NB4 (cell line): ENCODE results near the gene CDH13.

Experiments
- POLR2A ChIP-seq: IDR thresholded peaks from 2 replicates; pipeline ENCODE4 v1.6.1; 2011; ENCODE audit warnings: mild to moderate bottlenecking; ENCODE audit not compliant: insufficient read length; ENCODE audit errors: extremely low read depth
- TF ChIP-seq, protein P1 (sequence below): IDR thresholded peaks from one replicate; pipeline ENCODE4 v1.5.1; 2012; ENCODE audit warnings: low read depth, low read length

DNA sequence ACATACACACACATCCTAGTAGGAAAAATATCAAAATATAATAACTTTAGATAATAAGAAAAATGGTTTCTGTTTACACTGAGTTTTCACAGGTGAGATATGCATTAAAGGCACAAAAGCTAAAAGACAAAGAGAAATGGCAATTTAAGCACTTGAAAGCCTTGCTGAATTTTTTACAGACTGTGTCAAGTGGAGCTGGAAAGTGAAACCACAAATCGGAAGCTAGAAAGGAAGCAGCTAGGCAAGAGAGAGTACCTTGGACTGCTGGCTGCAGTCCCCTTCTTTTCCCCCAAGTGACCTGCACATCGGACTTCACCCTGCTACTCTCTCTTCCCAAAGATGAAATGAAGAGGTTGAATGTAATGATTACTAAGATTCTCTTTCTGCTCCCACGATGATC, 135.1 kb downstream of the CDH13 start:
- no peak for TF ChIP-seq POLR2A
- TF ChIP-seq, protein P1, sequence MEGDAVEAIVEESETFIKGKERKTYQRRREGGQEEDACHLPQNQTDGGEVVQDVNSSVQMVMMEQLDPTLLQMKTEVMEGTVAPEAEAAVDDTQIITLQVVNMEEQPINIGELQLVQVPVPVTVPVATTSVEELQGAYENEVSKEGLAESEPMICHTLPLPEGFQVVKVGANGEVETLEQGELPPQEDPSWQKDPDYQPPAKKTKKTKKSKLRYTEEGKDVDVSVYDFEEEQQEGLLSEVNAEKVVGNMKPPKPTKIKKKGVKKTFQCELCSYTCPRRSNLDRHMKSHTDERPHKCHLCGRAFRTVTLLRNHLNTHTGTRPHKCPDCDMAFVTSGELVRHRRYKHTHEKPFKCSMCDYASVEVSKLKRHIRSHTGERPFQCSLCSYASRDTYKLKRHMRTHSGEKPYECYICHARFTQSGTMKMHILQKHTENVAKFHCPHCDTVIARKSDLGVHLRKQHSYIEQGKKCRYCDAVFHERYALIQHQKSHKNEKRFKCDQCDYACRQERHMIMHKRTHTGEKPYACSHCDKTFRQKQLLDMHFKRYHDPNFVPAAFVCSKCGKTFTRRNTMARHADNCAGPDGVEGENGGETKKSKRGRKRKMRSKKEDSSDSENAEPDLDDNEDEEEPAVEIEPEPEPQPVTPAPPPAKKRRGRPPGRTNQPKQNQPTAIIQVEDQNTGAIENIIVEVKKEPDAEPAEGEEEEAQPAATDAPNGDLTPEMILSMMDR, result no peak
